VCaP (cell line): Measurements from ENCODE around the gene AGBL1.
"Not testable (repeated sequence)": the region's sequence is repeated elsewhere in the genome, so short reads cannot be mapped to it uniquely, and the experiment has no call there.

Source experiments
- H3K27ac ChIP-seq: fragments of 450-650 bp; 2 replicates; pipeline ENCODE4 v1.5.1; 2017
- CTCF ChIP-seq: fragments of 450-650 bp; conservative IDR thresholded peaks from 2 replicates; pipeline ENCODE4 v1.5.1; 2017; ENCODE audit warnings: mild to moderate bottlenecking, moderate library complexity

The AGBL1 gene

GRCh38 chr15:86432861-86433260 lies 353.2 kb downstream of the AGBL1 start:
- H3K27ac ChIP-seq: no peak overlapping the region
- TF ChIP-seq CTCF: no peak

GRCh38 chr15:86433983-86434382 lies 354.3 kb downstream of the AGBL1 start:
- no peak for TF ChIP-seq CTCF
- H3K27ac ChIP-seq: no peak overlapping the region

GRCh38 chr15:86439614-86440013 lies 359.9 kb downstream of the AGBL1 start:
- no peak for TF ChIP-seq CTCF
- H3K27ac ChIP-seq: no peak overlapping the region

- no peak for TF ChIP-seq CTCF
Observed at GRCh38 chr15:86444527-86444926, 364.9 kb downstream of the AGBL1 start.

GRCh38 chr15:86445579-86446252 lies 366.0 kb downstream of the AGBL1 start:
- no peak for TF ChIP-seq CTCF
- H3K27ac ChIP-seq: no peak overlapping the region

More at GRCh38 chr15:86444527-86444926, 364.9 kb downstream of the AGBL1 start:
- no peak overlapping the region for H3K27ac ChIP-seq

GRCh38 chr15:86446253-86446640 lies 366.6 kb downstream of the AGBL1 start:
- no peak overlapping the region for H3K27ac ChIP-seq
- TF ChIP-seq CTCF: no peak

- not testable (repeated sequence) for H3K27ac ChIP-seq
Observed at GRCh38 chr15:86465470-86466039, 385.9 kb downstream of the AGBL1 start.

GRCh38 chr15:86481720-86482119 lies 402.0 kb downstream of the AGBL1 start:
- TF ChIP-seq CTCF: no peak
- H3K27ac ChIP-seq: no peak overlapping the region
